Purkinje cell (primary cell): Measurements from ENCODE around the gene MYOCD. TPM values are rescaled to one million over a fixed set of nuclear protein-coding genes. Genes with fewer than 3 reads are reported as not detected.

ENCODE experiments used
- polyA plus RNA-seq: library from polyadenylated mRNA; unstranded; fragments of >200 nt; fragmentation: Nextera tagmentation; gene quantifications from 2 replicates; pipeline ENCODE4 v1.2.1, GENCODE V29; 2014

Gene MYOCD
- not detected in 2 replicates for polyA plus RNA-seq

GRCh38 chr17:12665263-12666210, at the start of gene MYOCD:
MYOCD (plus strand) TSS chr17:12665890; CDS start chr17:12666189, 299 bp downstream.

GRCh38 chr17:12789481-12790248, 124.0 kb downstream of the MYOCD start, which contains the start of gene ARHGAP44:
ARHGAP44 (plus strand) TSS chr17:12789498; CDS start chr17:12789839, 341 bp downstream.

Other genes starting within 250 kb of the MYOCD start
- gene ARHGAP44, start 123.6 kb downstream of the MYOCD start, polyA plus RNA-seq = 6.2 and 8.2 TPM in 2 replicates